Activated T-cell treated with anti-CD3 and anti-CD28 coated beads, Interleukin-2, amount 50 U/mL, for 72 hours (primary cell): ENCODE results near the gene C2orf76. TPM values are rescaled to one million over a fixed set of nuclear protein-coding genes. Genes with fewer than 3 reads are reported as not detected.

Experiments used
- ATAC-seq, 2 donors: fragments of 150-1000 bp; cut with Tn5 transposase; replicated peaks in 1 of 2; 2 replicates each; pipeline ENCODE4 v1.10.0; 2021; ENCODE audit warnings: moderate library complexity in 2 of 2, mild to moderate bottlenecking in 1 of 2
- DNase-seq, 2 donors: peaks; one replicate each; pipeline ENCODE4 v3.0.0; 2021 to 2022; ENCODE audit warnings: mixed read lengths in 1 of 2
- H3K27ac Mint-ChIP-seq: one replicate; pipeline ENCODE4 v1.8.0; 2022; ENCODE audit warnings: mild to moderate bottlenecking, moderate library complexity, mixed read lengths
- H3K27me3 Mint-ChIP-seq: one replicate; pipeline ENCODE4 v1.8.0; 2022; ENCODE audit warnings: low read depth, mixed read lengths
- H3K36me3 Mint-ChIP-seq, 2 donors: one replicate each; pipeline ENCODE4 v1.8.0; 2022; ENCODE audit warnings: mixed read lengths in 2 of 2, mild to moderate bottlenecking in 1 of 2; ENCODE audit not compliant: insufficient read depth in 2 of 2
- H3K4me1 Mint-ChIP-seq: one replicate; pipeline ENCODE4 v1.8.0; 2022; ENCODE audit warnings: low read depth, mixed read lengths
- H3K4me3 Mint-ChIP-seq, 2 donors: one replicate each; pipeline ENCODE4 v1.8.0; 2022; ENCODE audit warnings: mild to moderate bottlenecking in 2 of 2, mixed read lengths in 2 of 2, moderate library complexity in 2 of 2
- H3K9me3 Mint-ChIP-seq, 2 donors: one replicate each; pipeline ENCODE4 v1.8.0; 2022; ENCODE audit warnings: mixed read lengths in 2 of 2
- total RNA-seq, 2 donors: library from RNA; stranded (reverse); gene quantifications; one replicate each; pipeline ENCODE4 v1.2.3, GENCODE V29; 2022

The C2orf76 gene
- total RNA-seq, 2 donors from 2014 or later, result 13.1 to 15.3 TPM

DNA sequence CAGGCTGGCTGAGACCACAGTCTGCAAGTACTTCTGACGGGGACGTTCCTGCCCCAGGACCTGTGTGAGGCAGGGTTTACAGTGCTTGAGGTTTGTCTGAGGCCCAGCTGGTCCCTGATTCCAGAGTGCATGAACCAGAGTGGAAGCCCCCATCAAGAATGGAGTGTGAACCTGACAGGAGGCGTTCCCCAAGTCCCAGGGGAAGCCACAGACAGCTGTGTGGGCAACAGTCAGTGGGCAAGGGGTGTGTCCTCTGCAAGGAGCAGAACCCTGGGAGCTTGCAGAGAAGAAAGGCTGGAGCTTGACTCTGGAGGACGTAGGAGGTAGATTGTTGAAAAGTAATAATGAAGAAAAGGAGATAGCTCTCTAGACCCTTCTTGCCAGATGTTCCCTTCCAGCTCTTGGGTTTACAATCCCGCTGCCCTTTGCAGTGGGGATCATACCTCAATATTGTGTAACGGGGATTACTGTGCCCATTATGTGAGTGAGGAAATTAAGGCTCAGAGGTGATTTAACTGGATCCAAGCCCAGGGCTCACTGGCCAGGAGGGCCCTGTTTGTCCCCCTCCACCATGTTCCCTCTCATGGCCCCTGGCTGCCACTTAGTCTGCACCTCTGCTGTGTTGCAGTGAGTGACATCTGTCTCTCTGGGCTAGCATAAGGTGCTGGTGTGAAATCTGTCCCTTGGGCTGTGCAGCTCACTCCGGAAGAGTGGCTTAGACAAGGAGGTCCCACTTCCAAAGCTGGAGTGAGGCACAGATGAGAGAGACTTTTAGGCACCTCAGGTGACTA is 6.3 kb upstream of the C2orf76 start:
- Mint-ChIP-seq H3K9me3 (no peaks in the 10 kb centered on the region), H3K36me3 (peaks cover 31 to 46% of the 10 kb centered on the region in 2 donors), H3K4me3 (no peak overlapping the region), H3K27me3 (no peaks in the 10 kb centered on the region), H3K27ac (no peak overlapping the region), H3K4me1 (peaks cover 17% of the 10 kb centered on the region)
- ATAC-seq, result no peak
- DNase-seq, result no peak

DNA sequence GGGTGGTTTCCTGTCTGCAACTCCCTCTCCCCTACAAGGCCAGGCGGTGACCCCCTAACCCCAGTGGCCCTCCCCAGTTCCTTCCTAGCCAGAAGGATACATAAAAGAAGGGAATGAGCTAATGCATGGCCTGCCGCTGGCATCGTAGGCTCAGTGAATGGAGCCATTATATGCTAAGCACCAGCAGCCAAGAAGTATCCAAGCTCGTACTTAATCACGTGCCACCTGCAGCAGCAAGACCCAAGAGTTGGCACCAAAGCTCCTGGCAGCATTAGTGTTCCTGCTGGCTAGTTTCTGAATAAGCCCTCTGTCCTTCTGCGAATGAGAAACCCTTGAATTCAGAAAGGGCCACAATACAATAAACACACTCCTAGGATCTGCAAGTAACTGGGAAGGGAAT is 4.5 kb upstream of the C2orf76 start:
- Mint-ChIP-seq H3K27ac (no peak overlapping the region), H3K4me1 (peaks cover 23% of the 10 kb centered on the region), H3K27me3 (no peaks in the 10 kb centered on the region), H3K4me3 (no peak overlapping the region), H3K9me3 (no peaks in the 10 kb centered on the region), H3K36me3 (peaks cover 31 to 46% of the 10 kb centered on the region in 2 donors)
- ATAC-seq (no peak), DNase-seq (no peak)

DNA sequence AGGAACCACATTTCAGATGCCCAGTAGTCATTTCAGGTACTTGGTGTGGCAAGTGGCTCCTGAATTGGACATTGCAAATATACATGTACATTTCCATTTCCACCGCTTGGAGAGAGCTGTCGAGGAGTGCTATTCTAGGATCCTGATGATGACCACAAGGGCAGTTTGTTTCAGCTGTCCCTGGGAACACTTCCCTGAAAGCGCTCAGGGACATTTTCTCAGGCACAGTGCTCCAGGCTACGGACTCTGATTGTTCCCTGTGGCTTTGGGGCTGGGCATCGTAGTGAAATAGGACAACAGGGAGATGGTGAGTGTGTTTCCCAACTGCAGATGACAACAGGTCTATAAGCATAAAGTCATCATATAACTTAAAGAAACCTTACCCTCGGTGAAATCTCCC is 3.2 kb upstream of the C2orf76 start:
- no peaks in the 10 kb centered on the region for H3K9me3 Mint-ChIP-seq
- no peaks in the 10 kb centered on the region for H3K27me3 Mint-ChIP-seq
- H3K4me1 Mint-ChIP-seq, result peaks cover 35% of the 10 kb centered on the region
- ATAC-seq (no peak), DNase-seq (no peak)
- no peak overlapping the region for H3K27ac Mint-ChIP-seq
- no peak overlapping the region for H3K4me3 Mint-ChIP-seq
- peaks cover 31 to 46% of the 10 kb centered on the region in 2 donors for H3K36me3 Mint-ChIP-seq

DNA sequence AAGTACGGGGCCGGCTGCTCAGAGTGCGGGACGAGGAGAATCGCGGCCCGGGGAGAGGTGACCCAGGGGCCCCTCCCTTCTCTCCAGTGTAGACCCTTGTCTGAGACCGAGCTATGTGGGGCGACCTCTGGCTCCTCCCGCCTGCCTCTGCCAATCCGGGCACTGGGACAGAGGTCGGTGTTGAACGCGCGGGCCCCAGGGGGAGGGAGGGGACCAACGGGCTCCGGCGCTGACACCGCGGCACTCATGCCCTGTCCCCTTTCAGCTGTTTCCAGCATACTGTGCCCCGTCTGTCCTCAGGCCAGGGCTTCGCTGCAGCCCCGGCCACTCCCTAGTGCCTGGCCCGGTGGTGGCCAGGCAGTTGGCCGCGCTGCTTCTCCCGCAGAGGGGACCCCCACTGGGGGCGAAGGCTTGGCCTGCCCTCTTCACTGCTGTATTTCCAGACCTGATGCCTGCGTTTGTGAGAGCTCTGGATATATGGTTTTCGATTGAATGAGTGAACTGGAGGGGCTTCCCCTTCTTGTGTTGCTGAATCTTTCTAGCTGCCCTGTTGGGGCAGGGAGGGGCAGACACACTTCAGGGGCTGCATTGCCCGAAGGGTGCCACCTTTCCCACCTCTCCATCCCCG is 952 bp upstream of the C2orf76 start:
- Mint-ChIP-seq H3K36me3 (peaks cover 19 to 28% of the 10 kb centered on the region in 2 donors), H3K27ac (peak overlapping the region; percentile 89)

DNA sequence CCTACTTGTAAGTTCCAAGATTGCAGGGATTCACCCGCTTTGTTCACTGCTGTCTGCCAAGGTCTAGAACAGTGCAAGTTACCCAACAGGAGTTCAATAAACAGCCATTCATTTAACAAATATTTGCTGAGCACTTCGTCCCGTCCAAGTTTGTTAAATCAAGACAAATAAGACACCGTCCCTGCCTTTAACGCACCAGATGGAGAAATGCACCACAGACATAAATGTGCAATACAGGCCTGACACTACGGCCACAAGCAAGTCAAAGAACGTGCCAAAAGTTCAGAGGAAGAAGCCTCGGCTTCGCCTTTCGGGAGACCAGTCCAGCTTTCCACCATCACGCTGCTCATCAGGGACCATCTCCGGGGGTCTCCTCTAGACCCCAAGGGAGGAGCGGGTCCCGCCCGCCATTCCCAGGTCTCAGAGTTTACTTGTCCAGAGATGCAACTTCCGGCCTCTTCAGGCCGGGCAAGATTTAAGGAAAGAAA is 429 bp downstream of the C2orf76 start:
- H3K36me3 Mint-ChIP-seq, result peaks cover 11 to 18% of the 10 kb centered on the region in 2 donors
- DNase-seq, result peak in 1 of 2 donors; percentile 8
- peaks cover 42% of the 10 kb centered on the region for H3K4me1 Mint-ChIP-seq
- H3K4me3 Mint-ChIP-seq, result peak overlapping the region; percentile 87 to 100
- H3K27me3 Mint-ChIP-seq, result no peaks in the 10 kb centered on the region
- no peaks in the 10 kb centered on the region for H3K9me3 Mint-ChIP-seq
- ATAC-seq, result peak; percentile 1 to 5
- peak overlapping the region; percentile 89 for H3K27ac Mint-ChIP-seq

More for the DNA sequence above, 952 bp upstream of the C2orf76 start:
- DNase-seq, result peak; percentile 42 to 61
- Mint-ChIP-seq H3K4me1 (peaks cover 42% of the 10 kb centered on the region), H3K27me3 (no peaks in the 10 kb centered on the region), H3K4me3 (peak overlapping the region; percentile 87 to 100), H3K9me3 (no peaks in the 10 kb centered on the region)
- peak; percentile 24 to 44 for ATAC-seq

DNA sequence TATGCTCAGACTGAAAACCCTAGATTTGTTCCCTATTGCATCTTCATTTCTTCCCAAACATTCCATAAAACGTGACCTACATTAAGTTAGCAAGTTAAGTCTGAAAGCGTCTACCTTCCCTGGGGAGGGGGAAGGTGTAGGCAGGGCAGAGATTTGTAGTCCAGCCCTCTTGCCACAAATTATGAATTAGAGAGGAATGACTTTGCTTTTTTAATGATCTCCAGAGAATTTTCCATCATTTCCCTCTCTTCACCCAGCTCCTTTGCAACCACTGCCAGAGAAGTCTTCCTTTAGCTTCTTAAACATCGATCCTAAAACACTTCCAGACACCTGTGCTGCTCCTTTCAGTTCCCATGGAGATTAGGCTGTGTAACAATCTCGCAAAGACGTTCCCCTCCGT is 1.2 kb downstream of the C2orf76 start:
- Mint-ChIP-seq H3K9me3 (no peaks in the 10 kb centered on the region), H3K27me3 (no peaks in the 10 kb centered on the region), H3K4me1 (peaks cover 42% of the 10 kb centered on the region), H3K4me3 (peak overlapping the region; percentile 87 to 100), H3K36me3 (peaks cover 9 to 14% of the 10 kb centered on the region in 2 donors), H3K27ac (peak overlapping the region; percentile 89)
- ATAC-seq, result no peak
- no peak for DNase-seq

DNA sequence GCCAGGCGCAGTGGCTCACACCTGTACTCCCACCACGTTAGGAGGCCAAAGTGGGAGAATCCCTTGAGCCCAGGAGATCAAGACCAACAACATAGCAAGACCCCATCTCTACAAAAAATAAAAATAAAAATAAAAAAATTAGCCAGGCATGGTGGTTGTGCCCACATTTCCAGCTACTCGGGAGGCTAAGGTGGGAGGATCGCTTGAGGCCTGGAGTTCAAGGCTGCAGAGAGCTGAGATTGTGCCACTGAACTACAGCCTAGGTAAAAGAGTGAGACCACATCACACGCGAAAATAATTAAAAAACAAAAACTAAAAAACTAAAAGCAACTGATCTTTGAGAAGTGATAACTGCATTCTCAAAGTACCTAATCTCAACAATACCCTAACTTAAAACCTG is 1.8 kb downstream of the C2orf76 start:
- no peak for ATAC-seq
- H3K36me3 Mint-ChIP-seq, result peaks cover 5 to 9% of the 10 kb centered on the region in 2 donors
- peak overlapping the region; percentile 87 to 100 for H3K4me3 Mint-ChIP-seq
- peaks cover 42% of the 10 kb centered on the region for H3K4me1 Mint-ChIP-seq
- peak overlapping the region; percentile 89 for H3K27ac Mint-ChIP-seq
- H3K27me3 Mint-ChIP-seq, result no peaks in the 10 kb centered on the region
- no peaks in the 10 kb centered on the region for H3K9me3 Mint-ChIP-seq
- DNase-seq, result no peak

DNA sequence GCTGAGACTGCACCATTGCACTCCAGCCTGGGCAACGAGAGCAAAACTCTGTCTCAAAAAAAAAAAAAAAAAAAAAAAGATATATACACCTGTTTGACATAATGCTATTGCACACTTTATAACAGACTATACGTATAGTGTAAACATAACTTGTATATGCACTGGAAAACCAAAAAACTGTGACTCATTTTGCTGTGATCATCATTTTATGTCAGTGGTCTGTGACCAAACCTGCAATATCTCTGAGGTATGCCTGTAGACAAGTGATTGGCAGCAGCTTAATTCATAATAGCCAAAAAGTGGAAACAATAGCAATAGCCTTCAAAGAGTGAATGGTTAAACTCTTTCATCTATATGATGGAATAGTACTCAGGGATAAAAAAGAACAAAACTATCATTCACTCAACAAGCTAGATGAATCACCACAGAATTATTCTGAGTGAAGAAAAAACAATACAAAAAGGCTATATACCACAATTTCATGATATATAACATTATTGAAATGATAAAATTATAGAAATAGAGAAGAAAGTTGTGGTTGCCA is 6.1 kb downstream of the C2orf76 start:
- peaks cover 21% of the 10 kb centered on the region for H3K4me1 Mint-ChIP-seq
- H3K9me3 Mint-ChIP-seq, result no peaks in the 10 kb centered on the region
- H3K36me3 Mint-ChIP-seq, result peaks cover 0 to 2% of the 10 kb centered on the region in 2 donors
- H3K4me3 Mint-ChIP-seq, result no peak overlapping the region
- ATAC-seq, result no peak
- no peak for DNase-seq
- H3K27ac Mint-ChIP-seq, result no peak overlapping the region
- H3K27me3 Mint-ChIP-seq, result no peaks in the 10 kb centered on the region

DNA sequence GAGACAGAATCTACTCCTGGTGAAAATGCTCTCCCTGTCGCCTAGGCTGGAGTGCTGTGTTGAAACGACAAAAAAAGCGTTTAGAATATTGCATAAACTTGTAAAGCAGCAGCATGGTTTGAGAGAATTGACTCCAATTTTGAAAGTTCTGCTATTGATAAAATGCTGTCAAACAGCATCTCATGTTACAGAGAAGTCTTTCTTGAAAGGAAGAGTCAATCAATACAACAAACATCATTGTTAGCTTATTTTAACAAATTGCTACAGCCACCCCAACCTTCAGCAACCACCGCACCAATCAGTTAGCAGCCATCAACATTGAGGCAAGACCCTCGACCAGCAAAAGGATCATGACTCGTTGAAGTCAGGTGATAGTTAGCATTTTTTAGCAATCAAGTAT is 6.9 kb downstream of the C2orf76 start:
- Mint-ChIP-seq H3K9me3 (no peaks in the 10 kb centered on the region), H3K36me3 (no peaks in the 10 kb centered on the region), H3K4me3 (no peak overlapping the region), H3K27me3 (no peaks in the 10 kb centered on the region), H3K4me1 (peaks cover 15% of the 10 kb centered on the region), H3K27ac (no peak overlapping the region)
- no peak for DNase-seq
- ATAC-seq, result no peak

DNA sequence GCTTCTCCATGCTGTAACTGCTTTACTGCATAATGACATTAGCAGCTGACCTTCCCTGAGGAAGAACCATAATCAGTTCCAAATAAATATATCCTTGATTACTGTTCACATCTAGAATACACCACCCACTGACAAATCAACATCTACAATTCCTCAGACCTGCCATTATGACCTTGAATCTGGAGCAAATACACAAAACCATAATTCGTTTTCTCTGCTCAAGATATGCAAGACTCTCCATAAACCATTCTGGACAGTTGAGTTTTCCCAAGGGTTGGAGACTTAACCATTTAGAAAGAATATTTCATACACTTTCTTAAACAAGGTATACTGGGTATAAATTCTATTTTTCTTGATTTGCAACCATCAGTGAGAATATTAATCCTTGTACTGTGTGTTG is 11.8 kb downstream of the C2orf76 start:
- no peaks in the 10 kb centered on the region for H3K9me3 Mint-ChIP-seq
- H3K27me3 Mint-ChIP-seq, result no peaks in the 10 kb centered on the region
- no peak overlapping the region for H3K27ac Mint-ChIP-seq
- no peak for ATAC-seq
- H3K4me3 Mint-ChIP-seq, result no peak overlapping the region
- peaks cover 9% of the 10 kb centered on the region for H3K4me1 Mint-ChIP-seq
- no peaks in the 10 kb centered on the region for H3K36me3 Mint-ChIP-seq
- DNase-seq, result no peak

DNA sequence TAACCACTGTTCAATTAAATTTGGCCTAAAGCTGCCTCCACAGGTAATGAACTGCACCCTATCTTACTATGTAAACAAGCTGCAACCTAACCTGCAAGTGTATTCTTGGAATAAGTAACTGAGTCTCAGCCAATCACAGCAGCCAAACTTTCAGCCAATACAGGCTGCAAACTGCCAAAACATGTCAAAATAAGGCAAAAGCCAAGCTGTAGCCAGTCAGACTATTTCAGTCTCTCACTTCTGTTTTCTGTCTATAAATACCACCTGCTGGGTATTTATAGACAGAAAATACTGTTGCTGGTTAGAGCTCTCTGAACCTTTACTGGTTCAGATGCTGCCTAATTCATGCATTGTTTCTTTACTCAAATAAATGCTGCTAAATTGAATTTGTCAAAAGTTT is 14.3 kb downstream of the C2orf76 start:
- Mint-ChIP-seq H3K27me3 (no peaks in the 10 kb centered on the region), H3K36me3 (no peaks in the 10 kb centered on the region), H3K27ac (no peak overlapping the region), H3K4me3 (no peak overlapping the region), H3K4me1 (peaks cover 9% of the 10 kb centered on the region), H3K9me3 (no peaks in the 10 kb centered on the region)
- ATAC-seq (peak in 1 of 2 donors; percentile 23), DNase-seq (no peak)

DNA sequence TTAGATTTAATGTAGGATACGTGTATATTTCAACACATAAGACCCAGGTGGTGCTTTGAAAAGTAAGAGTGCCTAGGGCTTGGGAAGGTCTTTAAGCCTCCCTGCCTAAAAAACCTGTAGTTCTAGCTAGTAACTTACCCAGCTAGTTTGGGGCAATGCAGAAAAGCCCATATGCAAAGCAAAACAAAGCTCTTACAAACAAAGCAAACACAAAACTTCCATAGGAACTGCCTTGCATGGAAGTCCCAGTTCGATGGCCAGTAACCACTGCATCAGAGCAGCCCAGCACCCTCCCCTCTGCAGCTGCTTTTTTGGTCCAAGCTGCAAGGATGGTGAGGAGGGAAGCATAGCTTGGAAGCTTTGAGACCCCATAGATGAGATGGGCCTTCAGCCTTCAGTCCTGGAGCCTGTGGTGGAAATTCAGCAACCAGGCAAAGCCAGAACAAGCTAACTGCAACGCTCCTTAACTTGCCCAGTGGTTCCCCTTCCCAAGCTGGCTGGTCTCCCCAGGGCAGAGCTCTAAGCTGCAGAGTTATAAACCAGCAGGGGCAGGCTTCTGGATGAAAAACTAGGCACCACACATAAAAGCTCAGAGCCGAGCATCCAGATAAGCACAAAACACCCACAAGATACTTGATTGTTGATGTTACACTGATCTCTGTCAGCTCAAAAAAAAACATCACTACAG is 16.2 kb downstream of the C2orf76 start:
- Mint-ChIP-seq H3K36me3 (peaks cover 0 to 2% of the 10 kb centered on the region in 2 donors), H3K4me1 (peaks cover under 1% of the 10 kb centered on the region), H3K9me3 (no peaks in the 10 kb centered on the region), H3K4me3 (no peak overlapping the region), H3K27ac (no peak overlapping the region), H3K27me3 (no peaks in the 10 kb centered on the region)
- ATAC-seq (no peak), DNase-seq (no peak)

DNA sequence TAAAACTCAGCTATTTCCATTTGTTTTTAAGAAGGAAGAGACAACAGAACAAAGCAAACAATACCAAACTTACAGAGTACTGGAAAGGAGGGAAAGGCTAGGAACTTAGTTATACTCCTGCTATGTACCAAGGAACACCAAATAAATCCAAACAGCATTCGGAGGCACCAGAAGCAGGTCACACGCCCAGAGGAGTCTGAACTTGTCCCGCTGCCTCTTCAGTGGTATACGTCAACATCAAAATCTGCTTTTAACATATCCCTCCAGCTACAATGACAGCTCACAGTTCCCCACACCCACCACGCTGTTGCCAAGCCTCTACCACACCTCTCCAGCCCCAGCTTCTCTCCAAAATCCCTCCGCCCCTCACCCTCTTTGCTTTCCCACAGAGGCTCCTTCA is 17.3 kb downstream of the C2orf76 start:
- Mint-ChIP-seq H3K4me1 (no peaks in the 10 kb centered on the region), H3K36me3 (peaks cover 0 to 2% of the 10 kb centered on the region in 2 donors), H3K9me3 (no peaks in the 10 kb centered on the region), H3K4me3 (no peak overlapping the region), H3K27ac (no peak overlapping the region), H3K27me3 (no peaks in the 10 kb centered on the region)
- no peak for ATAC-seq
- no peak for DNase-seq
